Endothelial cell of umbilical vein (primary cell): ENCODE results near the gene SLC9B2. TPM values are rescaled to one million over a fixed set of nuclear protein-coding genes. Genes with fewer than 3 reads are reported as not detected.

Experiments used
- BruUV-seq: library from RNA; stranded (reverse); fragments of 400-500 nt; replicated peaks from 2 replicates; lab custom pipeline; 2021; lab: Mats Ljungman, UMichigan
- CTCF ChIA-PET: fragments of 300-600, 350-600 bp; sonication (Branson Sonifier 250); formaldehyde crosslinking; loops from one replicate; lab custom pipeline; 2021; ENCODE audit warnings: antibody characterized with exemption, inconsistent platforms; lab: Charles Lee
- POLR2A ChIA-PET: fragments of 300-600, 350-600 bp; sonication (Branson Sonifier 250); formaldehyde crosslinking; loops from one replicate; lab custom pipeline; 2021; ENCODE audit warnings: antibody characterized with exemption, inconsistent platforms; lab: Charles Lee
- DNase-seq: peaks from one replicate; pipeline ENCODE4 v3.0.0-alpha.2; 2011; ENCODE audit warnings: low read depth, low spot score
- FAIRE-seq: peaks from 2 replicates; lab custom pipeline; 2011; peaks lifted over from hg19 to GRCh38; lab: Jason Lieb, UNC
- H2AFZ ChIP-seq: 2 replicates; pipeline ENCODE4 v1.6.0; 2012; ENCODE audit warnings: low read depth, low read length, control low read depth, inconsistent platforms
- H3K27ac ChIP-seq: 2 replicates; pipeline ENCODE4 v1.5.1; 2011; ENCODE audit warnings: low read depth, mild to moderate bottlenecking, control low read depth, low read length, moderate library complexity; ENCODE audit not compliant: insufficient read depth
- H3K27me3 ChIP-seq, 2 experiments: 2 replicates each; pipeline versions ENCODE4 v1.6.0 to v1.6.1; 2011; ENCODE audit warnings: low read length in 2 of 2, mixed read lengths in 1 of 2; ENCODE audit not compliant: control insufficient read depth in 2 of 2, insufficient read depth in 2 of 2
- H3K36me3 ChIP-seq, 2 experiments: 2 replicates in 1 of 2; 3 replicates in 1 of 2; pipeline ENCODE4 v1.5.1; 2011; ENCODE audit warnings: low read length in 2 of 2, mild to moderate bottlenecking in 1 of 2, moderate library complexity in 1 of 2; ENCODE audit not compliant: control insufficient read depth in 2 of 2, insufficient read depth in 2 of 2; ENCODE audit errors: extremely low read depth in 1 of 2
- H3K4me1 ChIP-seq: 3 replicates; pipeline ENCODE4 v1.5.1; 2011; ENCODE audit warnings: mild to moderate bottlenecking, low read length; ENCODE audit not compliant: control insufficient read depth, insufficient read depth; ENCODE audit errors: extremely low read depth
- H3K4me2 ChIP-seq: 2 replicates; pipeline ENCODE4 v1.6.1; 2011; ENCODE audit warnings: low read length, control low read depth, mixed read lengths; ENCODE audit not compliant: insufficient read depth
- H3K4me3 ChIP-seq, 3 experiments: fragments of 200-600 bp in 1 of 3; sonication (generic), shearing (Covaris generic) in 1 of 3; replicated peaks in 1 of 3; 2 replicates each; pipeline ENCODE4 v1.5.1; 2011 to 2016; ENCODE audit warnings: control low read depth in 3 of 3, low read length in 3 of 3, mild to moderate bottlenecking in 2 of 3, inconsistent platforms in 1 of 3, low read depth in 1 of 3, moderate library complexity in 1 of 3; ENCODE audit not compliant: insufficient read depth in 1 of 3
- H3K79me2 ChIP-seq: 2 replicates; pipeline ENCODE4 v1.6.0; 2012; ENCODE audit warnings: low read length, inconsistent platforms; ENCODE audit not compliant: control insufficient read depth, insufficient read depth
- H3K9ac ChIP-seq: replicated peaks from 2 replicates; pipeline ENCODE3; 2011; ENCODE audit warnings: low read length, control low read depth; ENCODE audit not compliant: insufficient read depth; ENCODE audit errors: extremely low read depth
- H3K9me1 ChIP-seq: replicated peaks from 3 replicates; pipeline ENCODE4 v1.6.0; 2011; ENCODE audit warnings: mild to moderate bottlenecking, low read length; ENCODE audit not compliant: control insufficient read depth, insufficient read depth; ENCODE audit errors: extremely low read depth
- H3K9me3 ChIP-seq: replicated peaks from 2 replicates; pipeline ENCODE4 v1.5.1; 2012; ENCODE audit warnings: low read length, inconsistent platforms; ENCODE audit not compliant: control insufficient read depth, insufficient read depth
- H4K20me1 ChIP-seq: replicated peaks from 2 replicates; pipeline ENCODE3; 2011; ENCODE audit warnings: mild to moderate bottlenecking, low read length; ENCODE audit not compliant: control insufficient read depth, insufficient read depth; ENCODE audit errors: extremely low read depth
- EZH2 ChIP-seq: IDR thresholded peaks from 2 replicates; pipeline ENCODE4 v1.6.1; 2012; ENCODE audit warnings: borderline replicate concordance, low read depth, mild to moderate bottlenecking, moderate library complexity, low read length, inconsistent platforms; ENCODE audit not compliant: severe bottlenecking
- FOS ChIP-seq: IDR thresholded peaks from 2 replicates; pipeline ENCODE4 v1.6.1; 2011; ENCODE audit warnings: mild to moderate bottlenecking, low read length, moderate library complexity, borderline replicate concordance; ENCODE audit not compliant: insufficient read depth
- GATA2 ChIP-seq: IDR thresholded peaks from 2 replicates; pipeline ENCODE4 v1.7.0; 2011; ENCODE audit warnings: low read depth, mild to moderate bottlenecking, moderate library complexity, mixed read lengths, low read length; ENCODE audit not compliant: insufficient read length, insufficient read depth
- JUN ChIP-seq: IDR thresholded peaks from 2 replicates; pipeline ENCODE4 v1.6.1; 2011; ENCODE audit warnings: borderline replicate concordance, low read depth; ENCODE audit not compliant: insufficient read length, insufficient read depth
- MYC ChIP-seq: IDR thresholded peaks from one replicate; pipeline ENCODE4 v1.6.1; 2011; ENCODE audit warnings: mild to moderate bottlenecking, low read depth, low read length
- POLR2A ChIP-seq: IDR thresholded peaks from 2 replicates; pipeline ENCODE4 v1.6.1; 2012; ENCODE audit warnings: low read depth, mild to moderate bottlenecking, control low read depth, low read length
- POLR2AphosphoS5 ChIP-seq: IDR thresholded peaks from 2 replicates; pipeline ENCODE4 v1.6.1; 2012; ENCODE audit warnings: low read depth, mild to moderate bottlenecking, control low read depth, low read length, moderate library complexity; ENCODE audit not compliant: insufficient read depth
- dilution Hi-C: fragments of 300-500 bp; cut with MboI; formaldehyde crosslinking; loops from one replicate; pipeline ENCODE4 v1.15.0; 2019; ENCODE audit warnings: low sequenced_read_pairs; ENCODE audit not compliant: extremely low pct_ligation_motif_present
- intact Hi-C: fragments of 100-400 bp; cut with micrococcal nuclease; formaldehyde crosslinking; loops from one replicate; pipeline ENCODE4 v1.10.0; 2022
- polyA plus RNA-seq, 4 experiments: library from polyadenylated mRNA; depleted of rRNA in 3 of 4; stranded (reverse) in 3 of 4; unstranded in 1 of 4; fragments of >200 nt; gene quantifications; 2 replicates each; pipeline versions ENCODE4 v1.2.1 to v1.2.3, GENCODE V29; 2011 to 2012; ENCODE audit warnings: missing spikeins in 1 of 4
- total RNA-seq: library from RNA; stranded (reverse); gene quantifications from 2 replicates; pipeline ENCODE4 v1.2.3, GENCODE V29; 2021
- TF ChIP-seq, protein P1 (sequence below), 2 donors: IDR thresholded peaks; 1 replicate in 1 of 2; 2 replicates in 1 of 2; pipeline ENCODE4 v1.5.1; 2011; ENCODE audit warnings: low read length in 2 of 2, mild to moderate bottlenecking in 2 of 2, moderate library complexity in 2 of 2, control low read depth in 1 of 2, inconsistent platforms in 1 of 2, low read depth in 1 of 2; ENCODE audit not compliant: insufficient read depth in 1 of 2; ENCODE audit errors: extremely low read depth in 1 of 2
- TF ChIP-seq, protein P2 (sequence below): IDR thresholded peaks from 2 replicates; pipeline ENCODE4 v1.6.1; 2011; ENCODE audit not compliant: insufficient read depth, insufficient read length

Gene SLC9B2
- total and polyA plus RNA-seq, 2 donors (not counting 3 experiments of a cell fraction or from before 2014, with no cell fraction given), result 9.6 to 23.5 TPM

DNA sequence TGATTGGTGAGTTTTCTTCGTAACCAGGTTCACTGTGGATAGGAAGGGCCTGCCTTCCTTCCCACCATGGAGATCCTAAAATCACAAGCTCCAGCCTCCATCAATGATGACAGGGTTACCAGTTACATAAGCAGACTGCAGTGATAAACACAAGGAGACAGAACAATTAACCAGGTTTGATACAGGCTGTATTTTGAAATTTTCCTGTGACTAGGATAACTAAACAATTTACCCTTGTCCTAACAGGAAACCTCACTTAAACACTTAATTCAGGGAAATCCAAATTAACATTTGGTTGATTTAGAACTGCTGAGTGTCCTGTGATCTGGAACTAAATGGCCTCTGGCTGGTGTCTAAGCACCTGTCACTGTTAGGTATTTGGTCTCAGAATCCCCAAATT, 3.1 kb upstream of the SLC9B2 start:
- Histone ChIP-seq H3K4me2 (no peak overlapping the region), H3K4me1 (peaks cover 8% of the 10 kb centered on the region), H3K27ac (no peak overlapping the region), H3K9me1 (no peaks in the 10 kb centered on the region), H2AFZ (no peak overlapping the region), H3K36me3 (peaks cover 0 to 3% of the 10 kb centered on the region in 2 experiments), H3K9me3 (no peaks in the 10 kb centered on the region), H3K79me2 (peaks cover 16% of the 10 kb centered on the region), H3K27me3 (no peaks in the 10 kb centered on the region), H3K4me3 (no peak overlapping the region), H3K9ac (no peak overlapping the region), H4K20me1 (no peaks in the 10 kb centered on the region)
- no TSS peak for BruUV-seq
- POLR2A ChIA-PET, result no interaction called here
- CTCF ChIA-PET, result interaction anchor here (1.5 to 2.1 kb wide), 3 partner anchors 10 to 459 kb away, joined by 4 to 7 read pairs (median 4); no protein-coding TSS in a partner anchor
- intact Hi-C loops, result no loop called here
- TF ChIP-seq POLR2AphosphoS5 (no peak), POLR2A (no peak), GATA2 (no peak), FOS (no peak), MYC (no peak), EZH2 (no peak), JUN (no peak)
- TF ChIP-seq, protein P1, sequence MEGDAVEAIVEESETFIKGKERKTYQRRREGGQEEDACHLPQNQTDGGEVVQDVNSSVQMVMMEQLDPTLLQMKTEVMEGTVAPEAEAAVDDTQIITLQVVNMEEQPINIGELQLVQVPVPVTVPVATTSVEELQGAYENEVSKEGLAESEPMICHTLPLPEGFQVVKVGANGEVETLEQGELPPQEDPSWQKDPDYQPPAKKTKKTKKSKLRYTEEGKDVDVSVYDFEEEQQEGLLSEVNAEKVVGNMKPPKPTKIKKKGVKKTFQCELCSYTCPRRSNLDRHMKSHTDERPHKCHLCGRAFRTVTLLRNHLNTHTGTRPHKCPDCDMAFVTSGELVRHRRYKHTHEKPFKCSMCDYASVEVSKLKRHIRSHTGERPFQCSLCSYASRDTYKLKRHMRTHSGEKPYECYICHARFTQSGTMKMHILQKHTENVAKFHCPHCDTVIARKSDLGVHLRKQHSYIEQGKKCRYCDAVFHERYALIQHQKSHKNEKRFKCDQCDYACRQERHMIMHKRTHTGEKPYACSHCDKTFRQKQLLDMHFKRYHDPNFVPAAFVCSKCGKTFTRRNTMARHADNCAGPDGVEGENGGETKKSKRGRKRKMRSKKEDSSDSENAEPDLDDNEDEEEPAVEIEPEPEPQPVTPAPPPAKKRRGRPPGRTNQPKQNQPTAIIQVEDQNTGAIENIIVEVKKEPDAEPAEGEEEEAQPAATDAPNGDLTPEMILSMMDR (IDR thresholded peaks at IDR 0.05; ENCODE audit: extremely low read depth in 1 of 2, insufficient read depth in 1 of 2, low read depth in 1 of 2, low read length in 2 of 2), result no peak
- TF ChIP-seq, protein P2, sequence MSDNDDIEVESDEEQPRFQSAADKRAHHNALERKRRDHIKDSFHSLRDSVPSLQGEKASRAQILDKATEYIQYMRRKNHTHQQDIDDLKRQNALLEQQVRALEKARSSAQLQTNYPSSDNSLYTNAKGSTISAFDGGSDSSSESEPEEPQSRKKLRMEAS, result no peak
- DNase-seq (no peak), FAIRE-seq (no peak)
- dilution Hi-C loops, result no loop called here
